Measurements from ENCODE around the gene RAB36.

- TF ChIP-seq, protein P1, sequence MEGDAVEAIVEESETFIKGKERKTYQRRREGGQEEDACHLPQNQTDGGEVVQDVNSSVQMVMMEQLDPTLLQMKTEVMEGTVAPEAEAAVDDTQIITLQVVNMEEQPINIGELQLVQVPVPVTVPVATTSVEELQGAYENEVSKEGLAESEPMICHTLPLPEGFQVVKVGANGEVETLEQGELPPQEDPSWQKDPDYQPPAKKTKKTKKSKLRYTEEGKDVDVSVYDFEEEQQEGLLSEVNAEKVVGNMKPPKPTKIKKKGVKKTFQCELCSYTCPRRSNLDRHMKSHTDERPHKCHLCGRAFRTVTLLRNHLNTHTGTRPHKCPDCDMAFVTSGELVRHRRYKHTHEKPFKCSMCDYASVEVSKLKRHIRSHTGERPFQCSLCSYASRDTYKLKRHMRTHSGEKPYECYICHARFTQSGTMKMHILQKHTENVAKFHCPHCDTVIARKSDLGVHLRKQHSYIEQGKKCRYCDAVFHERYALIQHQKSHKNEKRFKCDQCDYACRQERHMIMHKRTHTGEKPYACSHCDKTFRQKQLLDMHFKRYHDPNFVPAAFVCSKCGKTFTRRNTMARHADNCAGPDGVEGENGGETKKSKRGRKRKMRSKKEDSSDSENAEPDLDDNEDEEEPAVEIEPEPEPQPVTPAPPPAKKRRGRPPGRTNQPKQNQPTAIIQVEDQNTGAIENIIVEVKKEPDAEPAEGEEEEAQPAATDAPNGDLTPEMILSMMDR (IDR thresholded peaks at IDR 0.05 in 8 of 11, conservative IDR thresholded peaks at IDR 0.05 in 3 of 11) = no peak
- no peak for TF ChIP-seq POLR2A (IDR thresholded peaks at IDR 0.05)
- no peak for TF ChIP-seq POLR2AphosphoS5 (IDR thresholded peaks at IDR 0.05)
Observed at GRCh38 chr22:23133922-23134321, 11.4 kb upstream of the RAB36 start.

Data from spleen (tissue), 7 donors.